Measurements from ENCODE around the gene TDRD9. TPM values are rescaled to one million over a fixed set of nuclear protein-coding genes. Genes with fewer than 3 reads are reported as not detected.

The TDRD9 gene
- total RNA-seq, 1 donor from 2014 or later, result 8.5 TPM

DNA sequence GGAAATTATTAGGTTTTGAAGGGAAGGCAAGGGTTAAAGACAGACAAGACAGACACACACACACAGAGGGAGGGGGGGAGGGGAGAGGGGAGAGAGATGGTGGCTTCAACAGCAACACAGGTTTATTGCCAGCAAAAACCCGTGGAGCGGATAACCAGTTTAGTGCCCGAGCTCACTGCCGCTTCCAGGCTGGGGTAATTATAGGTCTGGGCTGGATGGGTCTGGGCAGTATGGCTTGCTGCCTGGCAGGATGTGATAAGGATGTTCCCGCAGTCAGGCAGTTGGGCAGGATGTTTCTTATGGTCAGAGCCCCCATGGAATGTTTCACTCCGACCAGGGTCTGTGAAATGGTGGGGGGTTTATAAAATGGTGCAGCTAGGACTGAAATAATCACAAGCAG, 4.4 kb upstream of the TDRD9 start:
- peaks cover 20% of the 10 kb centered on the region for H3K4me1 ChIP-seq
- H3K36me3 ChIP-seq, result no peaks in the 10 kb centered on the region
- no peaks in the 10 kb centered on the region for H3K27me3 ChIP-seq (ENCODE audit: low read depth)
- ATAC-seq (no peak), DNase-seq (no peak)
- no peaks in the 10 kb centered on the region for H3K9me3 ChIP-seq
- TF ChIP-seq CTCF (IDR thresholded peaks at IDR 0.05), result no peak
- no peak overlapping the region for H3K4me3 ChIP-seq
- intact Hi-C loops (cut with DNase I), result no loop called here
- no peak overlapping the region for H3K27ac ChIP-seq

DNA sequence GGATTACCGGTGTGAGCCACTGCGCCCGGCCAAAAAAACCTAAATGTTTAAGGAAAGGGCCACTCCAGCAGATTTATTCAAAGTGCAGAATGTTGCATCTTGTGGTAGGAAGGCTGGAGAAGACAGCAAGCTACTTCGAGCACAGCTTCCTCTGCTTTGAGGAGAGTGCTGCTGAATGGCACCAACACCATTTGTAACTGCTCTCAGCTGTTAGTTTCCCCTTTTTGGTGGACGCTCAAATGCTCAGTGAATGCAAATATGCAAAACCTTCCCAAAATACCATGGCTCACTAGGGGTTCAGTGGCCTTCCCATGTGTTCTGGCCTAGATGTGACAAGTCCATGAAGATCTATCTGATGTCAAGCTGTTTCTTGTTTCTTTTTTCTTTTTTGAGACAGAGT, 2.9 kb upstream of the TDRD9 start:
- no peak for DNase-seq
- intact Hi-C loops (cut with DNase I), result no loop called here
- Histone ChIP-seq H3K4me3 (no peak overlapping the region), H3K4me1 (peaks cover 8% of the 10 kb centered on the region), H3K27ac (no peak overlapping the region), H3K9me3 (no peaks in the 10 kb centered on the region), H3K36me3 (no peaks in the 10 kb centered on the region), H3K27me3 (ENCODE audit: low read depth) (no peaks in the 10 kb centered on the region)
- no peak for ATAC-seq
- no peak for TF ChIP-seq CTCF (IDR thresholded peaks at IDR 0.05)

- intact Hi-C loops (cut with DNase I), result no loop called here
- no peak for TF ChIP-seq CTCF (IDR thresholded peaks at IDR 0.05)
- Histone ChIP-seq H3K9me3 (no peaks in the 10 kb centered on the region), H3K4me1 (no peaks in the 10 kb centered on the region), H3K36me3 (no peaks in the 10 kb centered on the region), H3K27ac (no peak overlapping the region), H3K4me3 (no peak overlapping the region), H3K27me3 (ENCODE audit: low read depth) (no peaks in the 10 kb centered on the region)
- ATAC-seq (no peak), DNase-seq (no peak)
These were observed 690 bp upstream of the TDRD9 start for GRCh38 chr14:103927566-103927965.

DNA sequence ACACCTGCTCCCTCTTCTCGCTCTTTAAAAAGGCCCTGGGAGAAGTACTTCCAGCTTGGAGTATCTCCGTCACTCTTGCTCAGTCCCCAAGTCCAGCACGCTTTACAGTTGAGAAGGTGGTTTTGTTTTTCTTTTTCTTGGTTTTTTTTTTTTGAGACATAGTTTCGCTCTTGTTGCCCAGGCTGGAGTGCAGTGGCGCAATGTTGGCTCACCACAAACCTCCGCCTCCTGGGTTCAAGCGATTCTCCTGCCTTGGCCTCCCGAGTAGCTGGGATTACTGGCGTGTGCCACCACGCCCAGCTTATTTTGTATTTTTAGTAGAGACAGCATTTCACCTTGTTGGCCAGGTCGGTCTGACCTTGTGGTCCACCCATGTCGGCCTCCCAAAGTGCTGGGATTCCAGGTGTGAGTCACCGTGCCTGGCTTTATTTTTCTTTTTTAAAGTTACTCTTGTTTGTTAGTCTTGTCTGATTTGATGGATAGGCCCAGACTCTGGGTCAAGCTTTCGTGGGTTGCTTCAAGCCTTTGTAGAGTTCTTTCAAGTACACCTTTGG, 1.9 kb downstream of the TDRD9 start:
- TF ChIP-seq CTCF (IDR thresholded peaks at IDR 0.05), result no peak
- intact Hi-C loops (cut with DNase I), result no loop called here
- H3K4me3 ChIP-seq, result no peak overlapping the region
- ATAC-seq, result no peak
- no peak for DNase-seq
- no peaks in the 10 kb centered on the region for H3K36me3 ChIP-seq
- no peak overlapping the region for H3K27ac ChIP-seq
- H3K4me1 ChIP-seq, result no peaks in the 10 kb centered on the region
- H3K27me3 ChIP-seq (ENCODE audit: low read depth), result no peaks in the 10 kb centered on the region
- H3K9me3 ChIP-seq, result no peaks in the 10 kb centered on the region

DNA sequence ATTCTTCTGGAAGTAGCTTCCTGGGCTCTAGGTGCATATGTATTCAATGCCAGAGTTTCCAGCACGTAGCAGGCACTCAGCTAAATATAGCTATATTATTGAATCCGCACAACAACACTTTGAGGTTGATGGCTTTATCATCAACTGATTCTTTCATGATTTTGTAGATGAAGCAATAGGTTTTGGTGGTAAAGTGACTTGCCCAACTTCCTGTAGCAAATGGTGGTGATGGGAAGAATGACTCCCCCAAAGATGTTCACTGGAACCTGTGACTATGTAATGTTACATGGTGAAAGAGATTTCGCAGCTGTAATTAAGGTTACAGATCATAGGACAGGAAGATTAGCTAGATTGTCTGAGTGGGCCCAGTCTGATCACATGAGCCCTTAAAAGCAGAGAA, 3.2 kb downstream of the TDRD9 start:
- no peaks in the 10 kb centered on the region for H3K27me3 ChIP-seq (ENCODE audit: low read depth)
- H3K27ac ChIP-seq, result no peak overlapping the region
- intact Hi-C loops (cut with DNase I), result no loop called here
- ATAC-seq (peak in 1 of 2 donors; percentile 48), DNase-seq (no peak)
- no peak for TF ChIP-seq CTCF (IDR thresholded peaks at IDR 0.05)
- no peaks in the 10 kb centered on the region for H3K4me1 ChIP-seq
- H3K36me3 ChIP-seq, result no peaks in the 10 kb centered on the region
- H3K9me3 ChIP-seq, result no peaks in the 10 kb centered on the region
- H3K4me3 ChIP-seq, result no peak overlapping the region
